Esophagus (tissue), 2 donors: Measurements from ENCODE around the gene MEGF8. TPM values are rescaled to one million over a fixed set of nuclear protein-coding genes. Genes with fewer than 3 reads are reported as not detected.
"Not testable (repeated sequence)": the region's sequence is repeated elsewhere in the genome, so short reads cannot be mapped to it uniquely, and the experiment has no call there.

Experiments used
- H3K27ac ChIP-seq, 2 donors: one replicate each; pipeline ENCODE4 v1.5.1; 2013; ENCODE audit warnings: low read depth in 2 of 2, mild to moderate bottlenecking in 2 of 2, inconsistent platforms in 1 of 2, low read length in 1 of 2, moderate library complexity in 1 of 2
- H3K27me3 ChIP-seq, 2 donors: one replicate each; pipeline ENCODE4 v1.6.1; 2013; ENCODE audit warnings: low read length in 2 of 2, control low read depth in 1 of 2, mild to moderate bottlenecking in 1 of 2; ENCODE audit not compliant: insufficient read depth in 2 of 2, control insufficient read depth in 1 of 2
- H3K36me3 ChIP-seq, 2 donors: one replicate each; pipeline ENCODE4 v1.6.1; 2013; ENCODE audit warnings: low read length in 1 of 2; ENCODE audit not compliant: control insufficient read depth in 2 of 2, insufficient read depth in 2 of 2
- H3K4me1 ChIP-seq, 2 donors: one replicate each; pipeline ENCODE4 v1.6.1; 2013; ENCODE audit warnings: low read length in 1 of 2; ENCODE audit not compliant: control insufficient read depth in 2 of 2, insufficient read depth in 2 of 2
- H3K4me3 ChIP-seq, 2 donors: one replicate each; pipeline ENCODE4 v1.5.1; 2013; ENCODE audit warnings: low read length in 2 of 2, mild to moderate bottlenecking in 2 of 2, low read depth in 1 of 2, moderate library complexity in 1 of 2
- H3K9me3 ChIP-seq, 2 donors: one replicate each; pipeline ENCODE4 v1.6.1; 2013; ENCODE audit warnings: mild to moderate bottlenecking in 2 of 2, low read depth in 1 of 2, low read length in 1 of 2, moderate library complexity in 1 of 2; ENCODE audit not compliant: control insufficient read depth in 2 of 2, insufficient read depth in 1 of 2
- WGBS, 2 donors: extraction: QIAGEN DNeasy Blood & Tissue Kit; methylation state at CpG; one replicate each; pipeline ENCODE4 v1.1.7; 2013; 5-methylcytosine and 5-hydroxymethylcytosine counted together
- polyA plus RNA-seq, 2 donors: library from polyadenylated mRNA; stranded (reverse); fragments of 200-250 nt; gene quantifications; one replicate each; pipeline ENCODE4 v1.2.3, GENCODE V29; 2013
- donor health status: healthy with polysubstance abuse.
- donor health status: Bipolar disorder and iron deficiency.

The MEGF8 gene
- polyA plus RNA-seq, 2 donors, result 4.4 to 8.6 TPM

GRCh38 chr19:42335374-42335936 is 10.0 kb downstream of the MEGF8 start:
- 86 to 87% methylated on average over 7 of the region's 7 CpGs for WGBS, 2 donors

GRCh38 chr19:42335971-42336370 is 10.5 kb downstream of the MEGF8 start:
- H3K27me3 ChIP-seq, result no peaks in the 10 kb centered on the region
- H3K27ac ChIP-seq, result no peak overlapping the region
- H3K36me3 ChIP-seq, result peaks cover 9 to 14% of the 10 kb centered on the region in 2 donors
- H3K4me3 ChIP-seq, result no peak overlapping the region
- 93% methylated on average over 19 of the region's 19 CpGs for WGBS, 2 donors
- no peaks in the 10 kb centered on the region for H3K9me3 ChIP-seq
- H3K4me1 ChIP-seq, result no peaks in the 10 kb centered on the region

More at GRCh38 chr19:42335374-42335936, 10.0 kb downstream of the MEGF8 start:
- Histone ChIP-seq H3K27ac (no peak overlapping the region), H3K27me3 (no peaks in the 10 kb centered on the region), H3K4me1 (no peaks in the 10 kb centered on the region), H3K4me3 (no peak overlapping the region), H3K9me3 (no peaks in the 10 kb centered on the region), H3K36me3 (peaks cover 9 to 14% of the 10 kb centered on the region in 2 donors)

- H3K27me3 ChIP-seq, H3K9me3 ChIP-seq, H3K27ac ChIP-seq, H3K4me3 ChIP-seq, H3K4me1 ChIP-seq: not testable (repeated sequence)
- WGBS, 2 donors, result 84 to 86% methylated on average over 7 of the region's 7 CpGs
- H3K36me3 ChIP-seq, result peaks cover 9 to 15% of the 10 kb centered on the region in 2 donors
Measured at GRCh38 chr19:42339126-42339860, 13.9 kb downstream of the MEGF8 start.

- not testable (repeated sequence) for H3K4me3 ChIP-seq, H3K4me1 ChIP-seq, H3K27me3 ChIP-seq, H3K9me3 ChIP-seq, H3K27ac ChIP-seq
- WGBS, 2 donors, result 96% methylated on average over 4 of the region's 4 CpGs
- H3K36me3 ChIP-seq, result peaks cover 9 to 17% of the 10 kb centered on the region in 2 donors
Measured at GRCh38 chr19:42339922-42340321, 14.5 kb downstream of the MEGF8 start.

GRCh38 chr19:42343344-42344110 is 18.1 kb downstream of the MEGF8 start:
- Histone ChIP-seq H3K9me3 (no peaks in the 10 kb centered on the region), H3K4me1 (peaks cover 0 to 4% of the 10 kb centered on the region in 2 donors), H3K27me3 (no peaks in the 10 kb centered on the region), H3K36me3 (peaks cover 0 to 12% of the 10 kb centered on the region in 2 donors), H3K4me3 (no peak overlapping the region), H3K27ac (no peak overlapping the region)
- 87 to 90% methylated on average over 14 to 17 of the region's 17 CpGs for WGBS, 2 donors

GRCh38 chr19:42344336-42344893 is 19.0 kb downstream of the MEGF8 start:
- Histone ChIP-seq H3K4me1 (peaks cover 0 to 4% of the 10 kb centered on the region in 2 donors), H3K27ac (no peak overlapping the region), H3K9me3 (no peaks in the 10 kb centered on the region), H3K4me3 (no peak overlapping the region), H3K36me3 (peaks cover 0 to 12% of the 10 kb centered on the region in 2 donors), H3K27me3 (no peaks in the 10 kb centered on the region)
- 85 to 91% methylated on average over 17 to 18 of the region's 18 CpGs for WGBS, 2 donors

- Histone ChIP-seq H3K27me3 (no peaks in the 10 kb centered on the region), H3K9me3 (no peaks in the 10 kb centered on the region), H3K4me3 (no peak overlapping the region), H3K27ac (no peak overlapping the region), H3K36me3 (peaks cover 0 to 16% of the 10 kb centered on the region in 2 donors), H3K4me1 (peaks cover 0 to 4% of the 10 kb centered on the region in 2 donors)
- WGBS, 2 donors, result 82 to 86% methylated on average over 6 of the region's 6 CpGs
Measured at GRCh38 chr19:42345191-42345812, 19.9 kb downstream of the MEGF8 start.

- H3K4me1 ChIP-seq, result peaks cover 3 to 7% of the 10 kb centered on the region in 2 donors
- H3K27ac ChIP-seq, result no peak overlapping the region
- no peaks in the 10 kb centered on the region for H3K27me3 ChIP-seq
- WGBS, 2 donors, result 97 to 99% methylated on average over 14 of the region's 14 CpGs
- no peak overlapping the region for H3K4me3 ChIP-seq
- H3K36me3 ChIP-seq, result peaks cover 0 to 16% of the 10 kb centered on the region in 2 donors
- H3K9me3 ChIP-seq, result no peaks in the 10 kb centered on the region
Measured at GRCh38 chr19:42348211-42348610, 22.8 kb downstream of the MEGF8 start.
